HG02981 (cell line): ENCODE results near the gene KRTAP12-3.

Experiments
- ATAC-seq: cut with Tn5 transposase; IDR thresholded peaks from one replicate; pipeline ENCODE4 v1.9.1; 2021; ENCODE audit warnings: mild to moderate bottlenecking, moderate library complexity; ENCODE audit not compliant: unreplicated experiment

KRTAP12-3 gene

DNA sequence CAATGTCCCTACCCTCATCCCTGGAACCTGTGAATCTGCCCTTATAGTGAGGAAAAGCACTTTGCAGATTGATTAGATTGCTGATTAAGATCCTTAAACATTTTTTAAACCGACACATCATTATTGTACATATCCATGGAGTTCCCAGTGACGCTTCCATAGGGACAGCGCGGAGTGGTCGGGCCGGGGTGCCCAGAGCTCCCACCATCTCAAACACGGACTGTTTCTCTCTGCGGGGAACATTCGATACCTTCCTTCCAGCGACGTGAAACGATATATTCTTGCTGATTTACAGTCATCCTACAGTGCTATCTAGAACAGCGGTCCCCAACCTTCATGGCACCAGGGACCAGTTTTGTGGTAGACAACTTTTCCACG lies 43.3 kb downstream of the KRTAP12-3 start:
- ATAC-seq: no peak

DNA sequence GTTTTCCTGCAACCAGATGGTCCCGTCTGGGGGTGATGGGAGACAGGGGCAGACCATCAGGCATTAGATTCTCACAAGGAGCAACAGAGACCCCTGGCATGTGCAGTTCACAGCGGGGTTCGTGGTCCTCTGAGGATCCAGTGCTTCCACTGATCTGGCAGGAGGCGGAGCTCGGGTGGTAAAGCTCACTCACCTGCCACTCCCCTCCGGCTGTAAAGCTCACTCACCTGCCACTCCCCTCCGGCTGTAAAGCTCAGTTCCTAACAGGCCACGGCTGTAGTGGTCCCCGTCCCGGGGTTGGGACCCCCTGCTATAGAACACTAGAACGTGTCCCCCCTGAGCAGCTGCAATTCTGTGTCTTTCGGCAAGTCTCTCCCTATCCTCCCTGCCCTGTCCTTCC lies 43.8 kb downstream of the KRTAP12-3 start:
- ATAC-seq: no peak

DNA sequence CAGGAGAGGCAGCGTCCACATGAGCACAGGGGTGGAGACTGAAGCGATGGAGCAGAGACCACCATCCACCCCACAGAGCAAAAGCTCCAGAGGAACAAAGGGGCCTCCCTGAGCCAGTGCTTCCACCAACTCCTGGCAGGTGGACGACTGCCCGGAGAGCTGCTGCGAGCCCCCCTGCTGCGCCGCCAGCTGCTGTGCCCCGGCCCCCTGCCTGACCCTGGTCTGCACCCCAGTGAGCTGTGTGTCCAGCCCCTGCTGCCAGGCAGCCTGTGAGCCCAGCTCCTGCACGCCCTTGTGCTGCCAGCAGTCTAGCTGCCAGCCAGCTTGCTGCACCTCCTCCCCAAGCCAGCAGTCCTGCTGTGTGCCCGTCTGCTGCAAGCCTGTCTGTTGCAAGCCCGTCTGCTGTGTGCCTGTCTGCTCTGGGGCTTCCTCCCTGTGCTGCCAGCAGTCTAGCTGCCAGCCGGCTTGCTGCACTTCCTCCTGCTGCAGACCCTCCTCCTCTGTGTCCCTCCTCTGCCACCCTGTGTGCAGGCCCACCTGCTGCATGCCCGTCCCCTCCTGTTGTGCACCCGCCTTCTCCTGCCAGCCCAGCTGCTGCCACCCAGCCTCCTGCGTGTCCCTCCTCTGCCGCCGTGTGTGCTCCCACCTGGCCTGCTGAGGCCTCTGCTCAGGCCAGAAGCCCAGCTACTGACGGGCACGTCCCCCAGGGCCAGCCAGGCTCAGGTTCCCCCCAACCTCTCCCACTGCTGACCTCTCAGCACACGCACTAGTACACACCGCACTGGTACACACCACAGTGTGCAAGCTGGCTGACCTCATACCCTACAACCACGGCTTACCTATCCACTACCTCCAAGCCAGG lies 44.6 kb downstream of the KRTAP12-3 start:
- ATAC-seq: no peak

DNA sequence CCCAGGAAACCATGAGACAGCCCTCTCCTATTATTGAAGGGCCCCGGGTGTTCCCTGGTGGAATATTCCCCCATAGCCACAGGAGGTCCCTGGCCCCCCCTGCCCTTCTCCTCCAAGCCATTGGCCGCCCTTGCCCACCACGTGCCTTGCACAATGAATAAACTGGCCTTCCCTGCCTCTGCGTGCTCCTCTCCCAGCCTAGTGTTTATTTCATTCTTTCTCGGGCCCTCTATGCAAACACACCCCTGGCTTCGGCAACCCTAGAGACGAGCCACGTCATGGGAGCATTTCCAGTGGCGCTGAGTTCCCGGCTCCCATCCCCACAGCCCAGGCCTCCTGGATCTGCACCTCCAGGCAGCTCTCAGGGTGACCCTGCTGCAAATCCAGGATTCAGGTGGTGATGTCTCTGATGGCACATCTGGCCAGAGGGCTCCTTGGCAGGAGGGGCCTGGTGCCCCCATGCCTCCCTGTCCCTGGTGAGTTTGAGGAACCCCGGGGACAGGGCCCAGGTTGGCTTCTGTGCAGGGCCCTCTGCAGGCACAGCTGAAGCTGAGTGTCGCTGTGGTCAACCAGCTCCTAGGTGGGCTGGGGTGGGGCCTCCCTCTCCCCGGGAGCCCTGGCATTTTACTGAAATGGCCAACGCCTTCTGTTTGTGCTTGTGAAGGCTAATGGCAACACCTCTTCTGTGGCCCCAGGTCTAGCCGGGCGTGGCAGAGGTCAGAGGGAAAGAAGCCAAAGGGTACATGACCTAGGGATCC lies 45.4 kb downstream of the KRTAP12-3 start:
- ATAC-seq: no peak

DNA sequence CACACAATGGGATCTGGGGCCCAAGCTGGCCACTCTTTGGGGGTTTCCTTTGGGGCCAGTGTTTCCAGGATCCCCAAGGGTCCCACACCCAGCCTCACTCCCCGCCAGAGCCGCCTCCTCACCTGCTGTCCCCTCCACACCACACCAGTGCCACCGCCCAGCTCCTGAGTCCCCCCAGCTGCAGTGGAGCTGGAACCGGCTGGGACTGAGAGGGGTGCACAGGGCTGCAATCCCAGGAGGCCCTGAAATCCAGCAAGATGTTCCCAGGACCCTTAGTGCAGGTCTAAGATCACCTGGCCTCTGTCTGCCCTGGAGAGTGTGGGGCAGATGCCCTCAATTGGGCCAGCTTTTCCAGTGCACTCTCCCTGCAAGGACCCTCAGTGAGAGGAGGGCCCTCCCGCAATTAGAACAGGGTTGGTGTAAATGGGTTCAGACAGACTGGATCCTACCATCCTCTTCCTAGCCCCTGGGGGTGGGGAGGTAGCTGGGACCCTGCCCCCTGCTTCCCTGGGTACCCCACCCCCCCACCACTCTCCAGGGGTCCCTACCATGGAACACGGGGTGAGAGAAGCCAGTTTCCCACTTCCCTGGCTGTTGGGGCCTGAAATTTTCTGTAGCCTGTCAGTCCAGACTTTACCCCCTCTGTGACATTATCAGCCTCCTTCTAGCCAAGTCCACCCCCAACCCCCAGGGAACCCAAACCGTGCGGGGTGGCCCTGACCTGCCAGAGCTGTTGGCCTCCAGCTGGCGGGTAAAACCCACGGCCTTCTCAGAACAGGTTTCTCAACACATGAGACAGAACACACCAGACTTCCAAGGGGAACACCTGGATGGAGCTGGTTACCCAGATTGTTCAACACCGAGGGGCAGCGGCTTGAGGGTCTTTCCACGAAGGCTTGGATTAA lies 46.3 kb downstream of the KRTAP12-3 start:
- no peak for ATAC-seq

DNA sequence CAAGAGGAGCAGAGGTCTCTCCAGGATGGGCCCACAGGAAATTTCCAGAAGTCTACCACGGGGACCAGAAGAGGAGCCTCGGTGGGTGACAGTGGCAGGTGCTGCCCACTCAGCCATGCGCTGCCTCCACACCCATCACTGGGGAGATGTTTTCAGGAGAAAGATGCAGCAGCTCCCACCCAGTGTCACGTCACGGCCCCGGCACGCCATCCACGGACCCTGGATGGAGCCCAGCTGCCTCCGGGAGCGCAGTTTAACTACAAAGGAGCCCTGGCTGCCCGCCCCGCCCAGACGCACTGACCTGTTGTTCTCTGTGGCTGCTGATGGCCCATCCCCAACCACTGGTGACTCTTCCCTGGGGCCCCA lies 46.9 kb downstream of the KRTAP12-3 start:
- no peak for ATAC-seq

DNA sequence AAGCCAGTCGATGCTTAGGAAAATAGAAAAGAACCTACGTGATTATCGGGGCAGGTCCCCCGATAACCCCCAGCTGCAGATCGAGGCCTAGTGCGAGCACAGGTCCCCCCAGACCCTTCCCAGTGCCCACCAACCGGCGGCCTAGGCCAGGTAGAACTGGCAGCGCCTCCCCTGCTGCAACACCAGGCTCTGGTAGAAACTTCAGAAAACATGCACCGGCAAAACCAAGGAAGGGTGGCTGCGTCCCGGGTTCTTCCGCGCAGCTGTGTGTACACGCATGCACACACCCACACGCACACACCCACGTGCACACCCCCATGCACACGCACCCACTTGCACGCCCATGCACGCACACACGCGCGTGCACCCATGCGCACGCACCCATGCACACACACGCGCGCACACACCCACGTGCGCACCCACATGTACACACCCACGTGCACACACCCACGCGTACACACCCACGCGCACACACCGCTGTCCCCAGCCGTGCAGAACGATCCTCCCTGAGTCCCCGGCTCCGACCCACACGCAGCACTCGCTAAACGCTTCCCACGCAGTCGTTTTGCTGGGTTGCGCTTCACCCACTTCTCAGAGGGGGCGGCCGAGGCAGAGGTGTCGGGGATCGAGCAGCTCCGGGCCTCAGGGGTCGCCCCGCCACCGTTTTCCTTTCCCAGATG lies 48.4 kb downstream of the KRTAP12-3 start:
- ATAC-seq: no peak

DNA sequence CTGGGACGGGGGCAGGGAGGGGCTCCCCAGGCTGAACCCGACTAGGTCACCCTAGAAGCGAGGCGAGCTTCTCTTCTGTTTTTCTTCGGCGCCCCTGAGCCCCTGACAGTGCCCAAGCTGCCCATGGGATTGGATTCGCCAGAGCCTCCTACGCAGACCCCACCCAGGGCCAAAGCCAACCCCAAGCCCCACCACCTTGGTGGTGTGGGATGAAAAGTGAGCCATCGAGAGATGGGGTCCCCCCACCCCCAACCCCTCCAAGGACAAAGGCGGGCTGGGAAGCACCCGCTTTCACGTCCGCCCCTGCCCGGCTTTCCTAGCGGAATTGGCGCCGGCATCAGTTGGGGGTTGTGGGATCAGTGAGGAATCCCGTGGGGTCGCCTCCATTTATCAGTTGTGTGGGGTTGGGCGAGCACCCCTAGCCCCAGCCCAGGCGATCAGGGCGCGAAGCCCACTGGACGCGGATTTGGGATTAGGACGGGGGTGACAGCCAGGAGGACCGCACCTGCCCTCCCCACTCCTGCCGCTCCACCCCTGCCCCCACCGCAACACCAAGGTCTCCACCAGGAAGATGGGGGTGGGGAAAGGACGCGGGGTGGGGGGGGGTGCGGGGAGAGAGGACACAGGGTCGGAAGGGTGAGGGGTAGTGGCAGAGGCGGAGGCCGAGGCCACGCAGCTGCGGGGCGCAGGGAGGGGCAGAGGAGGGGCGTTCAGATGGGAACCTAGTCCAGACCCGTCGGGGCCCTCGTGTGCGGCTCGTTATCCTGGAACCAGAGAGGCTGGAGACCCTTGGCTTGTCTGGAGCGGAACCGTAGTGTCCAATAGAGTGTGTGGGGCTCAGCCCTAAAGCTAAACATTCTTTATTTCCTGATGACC lies 49.2 kb downstream of the KRTAP12-3 start:
- ATAC-seq: no peak
